Activated T-cell treated with anti-CD3 and anti-CD28 coated beads, Interleukin-2, amount 50 U/mL, for 24 hours (primary cell): ENCODE measurements around the gene CYB5A.
"Not testable (repeated sequence)": the region's sequence is repeated elsewhere in the genome, so short reads cannot be mapped to it uniquely, and the experiment has no call there.

Source experiments
- DNase-seq: peaks from one replicate; pipeline ENCODE4 v3.0.0-alpha.2; 2020
- H3K27ac Mint-ChIP-seq: 2 replicates; pipeline ENCODE4 v1.8.0; 2020; ENCODE audit warnings: mild to moderate bottlenecking, mixed read lengths
- H3K27me3 Mint-ChIP-seq: 2 replicates; pipeline ENCODE4 v1.8.0; 2020; ENCODE audit warnings: mixed read lengths
- H3K36me3 Mint-ChIP-seq: 2 replicates; pipeline ENCODE4 v1.8.0; 2020; ENCODE audit warnings: low read depth, mixed read lengths
- H3K4me1 Mint-ChIP-seq: 2 replicates; pipeline ENCODE4 v1.8.0; 2020; ENCODE audit warnings: low read depth, mixed read lengths
- H3K4me3 Mint-ChIP-seq: 2 replicates; pipeline ENCODE4 v1.8.0; 2020; ENCODE audit warnings: mild to moderate bottlenecking, moderate library complexity, mixed read lengths
- H3K9me3 Mint-ChIP-seq: 2 replicates; pipeline ENCODE4 v1.8.0; 2020; ENCODE audit warnings: mixed read lengths

Gene CYB5A

GRCh38 chr18:74291771-74292540 lies at the start of gene CYB5A:
CYB5A (minus strand) TSS chr18:74291963; CDS start chr18:74291875, 88 bp downstream.
- Mint-ChIP-seq H3K9me3 (peaks cover 3% of the 10 kb centered on the region), H3K4me1 (peaks cover 22% of the 10 kb centered on the region), H3K4me3 (peak within 1 kb of the TSS; percentile 94), H3K27ac (peak within 1 kb of the TSS; percentile 94), H3K27me3 (no peaks in the 10 kb centered on the region), H3K36me3 (peaks cover 4% of the 10 kb centered on the region)
- DNase-seq: peak; percentile 100

- no peaks in the 10 kb centered on the region for H3K36me3 Mint-ChIP-seq
- H3K4me3 Mint-ChIP-seq: no peak overlapping the region
- H3K27me3 Mint-ChIP-seq: peaks cover 4% of the 10 kb centered on the region
- no peak overlapping the region for H3K27ac Mint-ChIP-seq
- H3K4me1 Mint-ChIP-seq: no peaks in the 10 kb centered on the region
- H3K9me3 Mint-ChIP-seq: no peaks in the 10 kb centered on the region
- DNase-seq: no peak
Observed at GRCh38 chr18:74337912-74338309, 46.1 kb upstream of the CYB5A start.

GRCh38 chr18:74337155-74337911 lies 45.6 kb upstream of the CYB5A start:
- no peaks in the 10 kb centered on the region for H3K36me3 Mint-ChIP-seq
- no peaks in the 10 kb centered on the region for H3K4me1 Mint-ChIP-seq
- no peaks in the 10 kb centered on the region for H3K9me3 Mint-ChIP-seq
- no peak for DNase-seq
- peaks cover 4% of the 10 kb centered on the region for H3K27me3 Mint-ChIP-seq
- H3K4me3 Mint-ChIP-seq: no peak overlapping the region
- H3K27ac Mint-ChIP-seq: no peak overlapping the region

GRCh38 chr18:74336656-74337055 lies 44.9 kb upstream of the CYB5A start:
- Mint-ChIP-seq H3K36me3 (no peaks in the 10 kb centered on the region), H3K9me3 (no peaks in the 10 kb centered on the region), H3K27me3 (peaks cover 4% of the 10 kb centered on the region), H3K4me3 (no peak overlapping the region), H3K27ac (no peak overlapping the region), H3K4me1 (no peaks in the 10 kb centered on the region)
- no peak for DNase-seq

GRCh38 chr18:74334242-74334893 lies 42.6 kb upstream of the CYB5A start:
- H3K36me3 Mint-ChIP-seq: no peaks in the 10 kb centered on the region
- no peak overlapping the region for H3K4me3 Mint-ChIP-seq
- H3K27me3 Mint-ChIP-seq: peaks cover 9% of the 10 kb centered on the region
- no peaks in the 10 kb centered on the region for H3K9me3 Mint-ChIP-seq
- no peak overlapping the region for H3K27ac Mint-ChIP-seq
- no peaks in the 10 kb centered on the region for H3K4me1 Mint-ChIP-seq
- DNase-seq: no peak

GRCh38 chr18:74333091-74333490 lies 41.3 kb upstream of the CYB5A start:
- Mint-ChIP-seq H3K9me3 (no peaks in the 10 kb centered on the region), H3K4me1 (no peaks in the 10 kb centered on the region), H3K4me3 (no peak overlapping the region), H3K36me3 (no peaks in the 10 kb centered on the region), H3K27me3 (peaks cover 9% of the 10 kb centered on the region), H3K27ac (no peak overlapping the region)
- no peak for DNase-seq

GRCh38 chr18:74331404-74331803 lies 39.6 kb upstream of the CYB5A start:
- H3K27me3 Mint-ChIP-seq: peaks cover 5% of the 10 kb centered on the region
- H3K27ac Mint-ChIP-seq: no peak overlapping the region
- no peak for DNase-seq
- no peaks in the 10 kb centered on the region for H3K36me3 Mint-ChIP-seq
- no peaks in the 10 kb centered on the region for H3K4me1 Mint-ChIP-seq
- H3K9me3 Mint-ChIP-seq: no peaks in the 10 kb centered on the region
- no peak overlapping the region for H3K4me3 Mint-ChIP-seq

GRCh38 chr18:74329688-74330205 lies 38.0 kb upstream of the CYB5A start:
- H3K36me3 Mint-ChIP-seq: no peaks in the 10 kb centered on the region
- H3K27ac Mint-ChIP-seq: no peak overlapping the region
- peaks cover 9% of the 10 kb centered on the region for H3K27me3 Mint-ChIP-seq
- DNase-seq: no peak
- no peaks in the 10 kb centered on the region for H3K4me1 Mint-ChIP-seq
- H3K4me3 Mint-ChIP-seq: no peak overlapping the region
- no peaks in the 10 kb centered on the region for H3K9me3 Mint-ChIP-seq

GRCh38 chr18:74328206-74328605 lies 36.4 kb upstream of the CYB5A start:
- Mint-ChIP-seq H3K27me3 (peaks cover 9% of the 10 kb centered on the region), H3K9me3 (no peaks in the 10 kb centered on the region), H3K4me3 (no peak overlapping the region), H3K4me1 (no peaks in the 10 kb centered on the region), H3K27ac (no peak overlapping the region), H3K36me3 (no peaks in the 10 kb centered on the region)
- no peak for DNase-seq

GRCh38 chr18:74326791-74327190 lies 35.0 kb upstream of the CYB5A start:
- H3K27me3 Mint-ChIP-seq, H3K36me3 Mint-ChIP-seq, H3K4me3 Mint-ChIP-seq, H3K27ac Mint-ChIP-seq, DNase-seq, H3K4me1 Mint-ChIP-seq, H3K9me3 Mint-ChIP-seq: not testable (repeated sequence)

GRCh38 chr18:74326231-74326630 lies 34.5 kb upstream of the CYB5A start:
- Mint-ChIP-seq H3K27ac (no peak overlapping the region), H3K4me1 (no peaks in the 10 kb centered on the region)
- no peak for DNase-seq

GRCh38 chr18:74316257-74317170 lies 24.8 kb upstream of the CYB5A start:
- Mint-ChIP-seq H3K4me3 (no peak overlapping the region), H3K4me1 (no peaks in the 10 kb centered on the region), H3K27ac (no peak overlapping the region), H3K9me3 (no peaks in the 10 kb centered on the region), H3K27me3 (no peaks in the 10 kb centered on the region), H3K36me3 (no peaks in the 10 kb centered on the region)
- DNase-seq: no peak

More at GRCh38 chr18:74326231-74326630, 34.5 kb upstream of the CYB5A start:
- no peaks in the 10 kb centered on the region for H3K9me3 Mint-ChIP-seq
- no peaks in the 10 kb centered on the region for H3K36me3 Mint-ChIP-seq
- no peak overlapping the region for H3K4me3 Mint-ChIP-seq
- peaks cover 7% of the 10 kb centered on the region for H3K27me3 Mint-ChIP-seq

GRCh38 chr18:74315464-74316256 lies 23.9 kb upstream of the CYB5A start, which contains the start of gene C18orf63:
C18orf63 (plus strand) TSS chr18:74315839; CDS start chr18:74317866, 2,027 bp downstream.
- H3K9me3 Mint-ChIP-seq: no peaks in the 10 kb centered on the region
- no peak within 1 kb of the TSS for H3K4me3 Mint-ChIP-seq
- peaks cover 2% of the 10 kb centered on the region for H3K27me3 Mint-ChIP-seq
- no peak for DNase-seq
- no peak within 1 kb of the TSS for H3K27ac Mint-ChIP-seq
- H3K4me1 Mint-ChIP-seq: no peaks in the 10 kb centered on the region
- no peaks in the 10 kb centered on the region for H3K36me3 Mint-ChIP-seq
